GM21515 (cell line): ENCODE data around the gene CCDC144A.
"Not testable (repeated sequence)": the region's sequence is repeated elsewhere in the genome, so short reads cannot be mapped to it uniquely, and the experiment has no call there.

ENCODE experiments used
- ATAC-seq: cut with Tn5 transposase; IDR thresholded peaks from one replicate; pipeline ENCODE4 v1.9.1; 2021; ENCODE audit not compliant: unreplicated experiment

Gene CCDC144A

GRCh38 chr17:16751924-16752287, 61.9 kb downstream of the CCDC144A start:
- not testable (repeated sequence) for ATAC-seq

GRCh38 chr17:16757520-16757919, 67.5 kb downstream of the CCDC144A start:
- ATAC-seq = not testable (repeated sequence)

GRCh38 chr17:16758177-16758576, 68.1 kb downstream of the CCDC144A start:
- ATAC-seq = not testable (repeated sequence)

- ATAC-seq = not testable (repeated sequence)
Observed at GRCh38 chr17:16768290-16769175, 78.5 kb downstream of the CCDC144A start.

GRCh38 chr17:16772394-16773145, 82.5 kb downstream of the CCDC144A start:
- not testable (repeated sequence) for ATAC-seq

GRCh38 chr17:16773146-16773522, 83.1 kb downstream of the CCDC144A start:
- not testable (repeated sequence) for ATAC-seq

- not testable (repeated sequence) for ATAC-seq
Observed at GRCh38 chr17:16787851-16788250, 97.8 kb downstream of the CCDC144A start.

- ATAC-seq = not testable (repeated sequence)
Observed at GRCh38 chr17:16788889-16789536, 99.0 kb downstream of the CCDC144A start.

GRCh38 chr17:16789622-16790021, 99.6 kb downstream of the CCDC144A start:
- not testable (repeated sequence) for ATAC-seq

- ATAC-seq = not testable (repeated sequence)
Observed at GRCh38 chr17:16790313-16790871, 100.4 kb downstream of the CCDC144A start.

- ATAC-seq = not testable (repeated sequence)
Observed at GRCh38 chr17:16794215-16794614, 104.2 kb downstream of the CCDC144A start.

- not testable (repeated sequence) for ATAC-seq
Observed at GRCh38 chr17:16795894-16796293, 105.9 kb downstream of the CCDC144A start.

GRCh38 chr17:16804851-16805250, 114.8 kb downstream of the CCDC144A start:
- ATAC-seq = not testable (repeated sequence)

- not testable (repeated sequence) for ATAC-seq
Observed at GRCh38 chr17:16806599-16806998, 116.6 kb downstream of the CCDC144A start.

GRCh38 chr17:16807620-16808019, 117.6 kb downstream of the CCDC144A start:
- not testable (repeated sequence) for ATAC-seq

GRCh38 chr17:16810236-16810635, 120.2 kb downstream of the CCDC144A start:
- not testable (repeated sequence) for ATAC-seq

- not testable (repeated sequence) for ATAC-seq
Observed at GRCh38 chr17:16812126-16812525, 122.1 kb downstream of the CCDC144A start.

- ATAC-seq = no peak
Observed at GRCh38 chr17:16814439-16814838, 124.4 kb downstream of the CCDC144A start.

- ATAC-seq = no peak
Observed at GRCh38 chr17:16817201-16817600, 127.2 kb downstream of the CCDC144A start.

GRCh38 chr17:16817940-16818339, 127.9 kb downstream of the CCDC144A start:
- not testable (repeated sequence) for ATAC-seq

GRCh38 chr17:16818340-16818739, 128.3 kb downstream of the CCDC144A start:
- no peak for ATAC-seq
